ENCODE results near the gene GALNT9.

DNA sequence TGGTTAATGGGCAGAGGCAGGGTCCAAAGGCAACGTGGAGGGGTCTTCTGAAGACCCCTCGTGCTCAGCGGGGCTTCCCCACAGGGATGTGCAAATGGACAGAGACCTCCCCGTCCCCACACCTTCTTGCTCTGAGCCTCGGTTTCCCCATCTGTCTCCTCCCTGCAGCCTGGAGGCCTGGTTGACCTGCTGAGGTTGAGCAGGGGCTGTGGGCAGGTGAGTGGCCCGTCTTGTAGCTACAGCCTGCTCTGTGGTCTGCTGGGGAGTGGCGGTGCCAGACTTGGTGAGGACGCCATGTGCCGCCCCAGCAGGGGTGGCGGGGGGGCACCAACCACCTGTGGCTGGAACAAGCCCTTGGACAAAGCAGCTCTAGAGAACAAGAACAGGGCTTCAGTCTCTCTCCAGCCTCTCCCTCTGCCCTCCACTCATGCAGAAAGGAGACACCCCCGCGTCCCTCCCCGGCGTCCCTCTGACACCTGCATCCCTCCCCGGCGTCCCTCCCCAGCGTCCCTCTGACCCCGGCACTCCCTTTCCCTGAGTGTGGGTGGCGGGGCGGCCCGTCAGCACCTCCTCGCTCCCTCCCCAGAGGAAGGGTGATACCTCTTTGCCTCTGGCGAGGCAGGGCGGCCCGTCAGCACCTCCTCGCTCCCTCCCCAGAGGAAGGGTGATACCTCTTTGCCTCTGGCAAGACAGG, 101.5 kb downstream of the GALNT9 start:
- TF ChIP-seq EZH2 (IDR thresholded peaks at IDR 0.05; ENCODE audit: insufficient read depth, poor library complexity, severe bottlenecking) (no peak), EZH2phosphoT487 (IDR thresholded peaks at IDR 0.05; ENCODE audit: insufficient read depth, low read depth) (no peak)
